ENCODE data around the gene MUC4.
"Not testable (repeated sequence)": the region's sequence is repeated elsewhere in the genome, so short reads cannot be mapped to it uniquely, and the experiment has no call there.

Gene MUC4

DNA sequence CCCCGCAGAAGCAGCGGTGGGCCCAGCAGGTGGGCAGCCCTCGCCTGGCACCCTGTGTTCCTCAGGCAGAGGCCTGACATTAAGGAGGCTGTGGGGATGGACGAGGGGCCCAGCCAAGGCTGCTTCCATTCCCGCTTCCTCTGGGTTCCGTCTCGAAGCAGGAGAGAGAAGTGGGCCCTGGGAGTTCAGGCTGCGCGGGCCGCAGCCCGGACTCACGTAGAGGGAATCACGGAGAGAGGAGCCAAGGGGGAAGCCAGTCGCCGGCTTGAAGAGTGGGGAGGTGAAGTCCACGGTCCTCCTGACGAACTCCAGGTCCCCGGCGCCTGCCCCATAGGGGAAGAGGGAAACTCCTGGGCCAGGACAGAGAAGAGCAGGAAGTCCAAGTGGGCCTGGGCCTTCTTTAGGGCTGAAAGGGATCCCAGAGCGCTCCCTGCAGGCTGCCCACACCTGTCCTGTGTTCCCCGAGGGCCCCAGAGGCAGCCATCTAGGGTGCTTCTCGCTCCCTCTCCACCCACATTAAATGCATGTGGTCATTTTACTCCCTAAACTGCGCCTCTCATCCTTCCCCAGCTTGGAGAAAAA is 37.7 kb downstream of the MUC4 start (continued):
- TF ChIP-seq, protein P1, sequence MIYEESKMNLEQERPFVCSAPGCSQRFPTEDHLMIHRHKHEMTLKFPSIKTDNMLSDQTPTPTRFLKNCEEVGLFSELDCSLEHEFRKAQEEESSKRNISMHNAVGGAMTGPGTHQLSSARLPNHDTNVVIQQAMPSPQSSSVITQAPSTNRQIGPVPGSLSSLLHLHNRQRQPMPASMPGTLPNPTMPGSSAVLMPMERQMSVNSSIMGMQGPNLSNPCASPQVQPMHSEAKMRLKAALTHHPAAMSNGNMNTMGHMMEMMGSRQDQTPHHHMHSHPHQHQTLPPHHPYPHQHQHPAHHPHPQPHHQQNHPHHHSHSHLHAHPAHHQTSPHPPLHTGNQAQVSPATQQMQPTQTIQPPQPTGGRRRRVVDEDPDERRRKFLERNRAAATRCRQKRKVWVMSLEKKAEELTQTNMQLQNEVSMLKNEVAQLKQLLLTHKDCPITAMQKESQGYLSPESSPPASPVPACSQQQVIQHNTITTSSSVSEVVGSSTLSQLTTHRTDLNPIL (CRISPR knock-in tag; IDR thresholded peaks at IDR 0.05; ENCODE audit: low read depth), result no peak

DNA sequence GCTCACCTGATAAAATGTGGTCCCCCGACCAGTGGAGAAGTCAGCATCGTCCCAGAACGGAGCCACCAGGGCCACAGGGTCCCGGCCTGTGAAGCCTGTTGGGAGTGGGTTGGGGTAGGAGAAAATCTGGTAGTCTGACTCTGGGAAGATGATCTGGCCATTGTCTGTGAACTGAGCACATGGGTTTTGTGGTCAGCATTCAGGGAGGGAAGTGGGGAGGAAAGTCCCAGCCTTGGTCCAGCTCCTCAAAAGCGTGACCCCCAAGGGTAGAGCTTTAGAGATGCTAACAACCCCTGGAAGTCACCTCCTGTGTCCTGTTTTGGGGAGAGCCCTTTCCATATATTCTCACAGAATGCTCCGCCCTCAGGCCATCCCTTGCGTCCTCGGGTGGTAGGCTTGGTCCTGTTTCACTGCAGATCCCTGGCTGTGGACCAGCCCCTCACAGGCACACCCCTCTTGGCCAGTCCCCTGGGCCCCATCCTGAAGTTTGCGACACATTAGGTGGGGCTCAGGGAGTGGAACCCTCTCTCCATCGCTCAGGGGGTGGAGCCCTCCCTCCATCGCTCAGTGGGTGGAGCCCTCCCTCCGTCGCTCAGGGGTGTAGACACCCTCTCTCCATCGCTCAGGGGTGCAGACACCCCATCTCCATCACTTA is 40.0 kb downstream of the MUC4 start:
- TF ChIP-seq ZFP3 (CRISPR knock-in tag; IDR thresholded peaks at IDR 0.05) (no peak), RARB (CRISPR knock-in tag; IDR thresholded peaks at IDR 0.05) (no peak), SNAI2 (CRISPR knock-in tag; IDR thresholded peaks at IDR 0.05) (no peak), ISL1 (CRISPR knock-in tag; IDR thresholded peaks at IDR 0.05) (no peak), TOX (CRISPR knock-in tag; IDR thresholded peaks at IDR 0.05; ENCODE audit: borderline replicate concordance) (no peak), OSR1 (CRISPR knock-in tag; IDR thresholded peaks at IDR 0.05) (no peak), PPARA (CRISPR knock-in tag; IDR thresholded peaks at IDR 0.05; ENCODE audit: borderline replicate concordance) (no peak), ZNF8 (CRISPR knock-in tag; IDR thresholded peaks at IDR 0.05) (no peak), ZNF70 (CRISPR knock-in tag; IDR thresholded peaks at IDR 0.05) (no peak), ZC3H10 (CRISPR knock-in tag; IDR thresholded peaks at IDR 0.05) (no peak)
- TF ChIP-seq, protein P2, sequence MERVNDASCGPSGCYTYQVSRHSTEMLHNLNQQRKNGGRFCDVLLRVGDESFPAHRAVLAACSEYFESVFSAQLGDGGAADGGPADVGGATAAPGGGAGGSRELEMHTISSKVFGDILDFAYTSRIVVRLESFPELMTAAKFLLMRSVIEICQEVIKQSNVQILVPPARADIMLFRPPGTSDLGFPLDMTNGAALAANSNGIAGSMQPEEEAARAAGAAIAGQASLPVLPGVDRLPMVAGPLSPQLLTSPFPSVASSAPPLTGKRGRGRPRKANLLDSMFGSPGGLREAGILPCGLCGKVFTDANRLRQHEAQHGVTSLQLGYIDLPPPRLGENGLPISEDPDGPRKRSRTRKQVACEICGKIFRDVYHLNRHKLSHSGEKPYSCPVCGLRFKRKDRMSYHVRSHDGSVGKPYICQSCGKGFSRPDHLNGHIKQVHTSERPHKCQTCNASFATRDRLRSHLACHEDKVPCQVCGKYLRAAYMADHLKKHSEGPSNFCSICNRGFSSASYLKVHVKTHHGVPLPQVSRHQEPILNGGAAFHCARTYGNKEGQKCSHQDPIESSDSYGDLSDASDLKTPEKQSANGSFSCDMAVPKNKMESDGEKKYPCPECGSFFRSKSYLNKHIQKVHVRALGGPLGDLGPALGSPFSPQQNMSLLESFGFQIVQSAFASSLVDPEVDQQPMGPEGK (CRISPR knock-in tag; IDR thresholded peaks at IDR 0.05; ENCODE audit: borderline replicate concordance), result no peak
- TF ChIP-seq, protein P3, sequence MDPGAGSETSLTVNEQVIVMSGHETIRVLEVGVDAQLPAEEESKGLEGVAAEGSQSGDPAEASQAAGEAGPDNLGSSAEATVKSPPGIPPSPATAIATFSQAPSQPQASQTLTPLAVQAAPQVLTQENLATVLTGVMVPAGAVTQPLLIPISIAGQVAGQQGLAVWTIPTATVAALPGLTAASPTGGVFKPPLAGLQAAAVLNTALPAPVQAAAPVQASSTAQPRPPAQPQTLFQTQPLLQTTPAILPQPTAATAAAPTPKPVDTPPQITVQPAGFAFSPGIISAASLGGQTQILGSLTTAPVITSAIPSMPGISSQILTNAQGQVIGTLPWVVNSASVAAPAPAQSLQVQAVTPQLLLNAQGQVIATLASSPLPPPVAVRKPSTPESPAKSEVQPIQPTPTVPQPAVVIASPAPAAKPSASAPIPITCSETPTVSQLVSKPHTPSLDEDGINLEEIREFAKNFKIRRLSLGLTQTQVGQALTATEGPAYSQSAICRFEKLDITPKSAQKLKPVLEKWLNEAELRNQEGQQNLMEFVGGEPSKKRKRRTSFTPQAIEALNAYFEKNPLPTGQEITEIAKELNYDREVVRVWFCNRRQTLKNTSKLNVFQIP (CRISPR knock-in tag; IDR thresholded peaks at IDR 0.05; ENCODE audit: borderline replicate concordance, low read depth), result no peak
- no peak for ATAC-seq

DNA sequence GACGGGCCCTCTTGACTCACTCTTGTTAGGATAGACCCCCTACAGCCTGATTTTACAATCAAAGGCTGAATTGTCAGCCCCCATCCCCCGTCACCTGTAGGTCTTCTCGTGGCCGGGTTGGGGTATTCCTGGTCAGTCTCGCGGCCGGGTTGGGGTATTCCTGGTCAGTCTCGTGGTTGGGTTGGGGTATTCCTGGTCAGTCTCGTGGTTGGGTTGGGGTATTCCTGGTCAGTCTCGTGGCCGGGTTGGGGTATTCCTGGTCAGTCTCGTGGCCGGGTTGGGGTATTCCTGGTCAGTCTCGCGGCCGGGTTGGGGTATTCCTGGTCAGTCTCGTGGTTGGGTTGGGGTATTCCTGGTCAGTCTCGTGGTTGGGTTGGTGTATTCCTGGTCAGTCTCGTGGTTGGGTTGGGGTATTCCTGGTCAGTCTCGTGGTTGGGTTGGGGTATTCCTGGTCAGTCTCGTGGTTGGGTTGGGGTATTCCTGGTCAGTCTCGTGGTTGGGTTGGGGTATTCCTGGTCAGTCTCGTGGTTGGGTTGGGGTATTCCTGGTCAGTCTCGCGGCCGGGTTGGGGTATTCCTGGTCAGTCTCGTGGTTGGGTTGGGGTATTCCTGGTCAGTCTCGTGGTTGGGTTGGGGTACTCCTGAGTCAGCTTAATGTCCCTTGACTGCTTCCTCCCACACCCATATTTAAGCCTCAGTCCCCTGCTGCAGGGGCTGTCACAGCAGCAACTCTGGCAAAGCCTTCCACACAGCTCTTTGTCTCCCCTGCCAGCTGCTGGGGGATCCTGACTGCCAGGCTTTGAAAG is 40.7 kb downstream of the MUC4 start:
- not testable (repeated sequence) for ATAC-seq

DNA sequence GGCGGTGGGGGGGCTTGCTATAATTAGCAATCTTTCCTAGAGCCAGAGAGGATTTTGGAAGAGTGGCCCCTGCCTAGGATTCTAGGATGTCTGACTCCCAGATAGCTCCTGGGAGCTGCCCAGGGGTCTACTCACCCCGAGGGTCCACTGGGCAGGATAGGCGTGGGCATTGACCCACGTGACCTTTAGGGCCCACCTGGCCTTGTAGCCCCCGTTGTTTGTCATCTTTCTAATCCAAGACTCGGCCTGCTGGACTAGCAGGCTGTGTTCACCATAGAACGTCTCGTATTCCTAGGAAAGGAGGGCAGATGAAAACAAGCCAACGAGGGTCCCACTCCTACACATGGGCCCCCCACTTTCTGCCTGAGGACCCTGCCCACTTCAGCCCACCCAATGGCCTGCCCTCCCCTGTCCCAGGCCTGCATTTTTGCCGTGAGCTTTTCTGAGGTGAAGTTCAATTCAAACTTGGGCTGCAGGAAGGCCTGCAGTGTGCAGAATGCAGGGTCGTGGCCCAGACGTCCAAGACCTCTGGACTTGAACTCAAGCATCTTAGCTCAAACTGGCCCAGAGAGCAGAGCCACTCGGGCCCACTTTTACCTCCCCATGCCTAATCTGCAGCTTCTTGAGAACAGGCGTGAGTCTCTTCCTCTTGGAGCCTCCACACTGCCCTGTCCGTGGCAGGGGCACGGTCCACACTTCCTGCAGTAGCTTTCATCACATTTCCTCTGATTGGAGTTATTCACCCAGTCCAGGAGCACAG is 41.5 kb downstream of the MUC4 start:
- ATAC-seq, result no peak
- TF ChIP-seq OSR1 (CRISPR knock-in tag; IDR thresholded peaks at IDR 0.05) (no peak), ARNTL (CRISPR knock-in tag; IDR thresholded peaks at IDR 0.05; ENCODE audit: borderline replicate concordance, low read depth) (no peak), ZNF70 (CRISPR knock-in tag; IDR thresholded peaks at IDR 0.05) (no peak), PPARA (CRISPR knock-in tag; IDR thresholded peaks at IDR 0.05; ENCODE audit: borderline replicate concordance) (no peak), ZNF565 (CRISPR knock-in tag; conservative IDR thresholded peaks at IDR 0.05; ENCODE audit: low read depth) (no peak), GLIS3 (CRISPR knock-in tag; IDR thresholded peaks at IDR 0.05) (no peak), SNAI2 (CRISPR knock-in tag; IDR thresholded peaks at IDR 0.05) (no peak), ZFP30 (CRISPR knock-in tag; IDR thresholded peaks at IDR 0.05) (no peak), ISL1 (CRISPR knock-in tag; IDR thresholded peaks at IDR 0.05) (no peak), ZC3H10 (CRISPR knock-in tag; IDR thresholded peaks at IDR 0.05) (no peak), TOX (CRISPR knock-in tag; IDR thresholded peaks at IDR 0.05; ENCODE audit: borderline replicate concordance) (no peak), BACH2 (CRISPR knock-in tag; IDR thresholded peaks at IDR 0.05; ENCODE audit: borderline replicate concordance) (no peak), ESRRG (CRISPR knock-in tag; IDR thresholded peaks at IDR 0.05) (no peak)
- TF ChIP-seq, protein P3 (CRISPR knock-in tag; IDR thresholded peaks at IDR 0.05; ENCODE audit: borderline replicate concordance, low read depth), result no peak
- TF ChIP-seq, protein P4, sequence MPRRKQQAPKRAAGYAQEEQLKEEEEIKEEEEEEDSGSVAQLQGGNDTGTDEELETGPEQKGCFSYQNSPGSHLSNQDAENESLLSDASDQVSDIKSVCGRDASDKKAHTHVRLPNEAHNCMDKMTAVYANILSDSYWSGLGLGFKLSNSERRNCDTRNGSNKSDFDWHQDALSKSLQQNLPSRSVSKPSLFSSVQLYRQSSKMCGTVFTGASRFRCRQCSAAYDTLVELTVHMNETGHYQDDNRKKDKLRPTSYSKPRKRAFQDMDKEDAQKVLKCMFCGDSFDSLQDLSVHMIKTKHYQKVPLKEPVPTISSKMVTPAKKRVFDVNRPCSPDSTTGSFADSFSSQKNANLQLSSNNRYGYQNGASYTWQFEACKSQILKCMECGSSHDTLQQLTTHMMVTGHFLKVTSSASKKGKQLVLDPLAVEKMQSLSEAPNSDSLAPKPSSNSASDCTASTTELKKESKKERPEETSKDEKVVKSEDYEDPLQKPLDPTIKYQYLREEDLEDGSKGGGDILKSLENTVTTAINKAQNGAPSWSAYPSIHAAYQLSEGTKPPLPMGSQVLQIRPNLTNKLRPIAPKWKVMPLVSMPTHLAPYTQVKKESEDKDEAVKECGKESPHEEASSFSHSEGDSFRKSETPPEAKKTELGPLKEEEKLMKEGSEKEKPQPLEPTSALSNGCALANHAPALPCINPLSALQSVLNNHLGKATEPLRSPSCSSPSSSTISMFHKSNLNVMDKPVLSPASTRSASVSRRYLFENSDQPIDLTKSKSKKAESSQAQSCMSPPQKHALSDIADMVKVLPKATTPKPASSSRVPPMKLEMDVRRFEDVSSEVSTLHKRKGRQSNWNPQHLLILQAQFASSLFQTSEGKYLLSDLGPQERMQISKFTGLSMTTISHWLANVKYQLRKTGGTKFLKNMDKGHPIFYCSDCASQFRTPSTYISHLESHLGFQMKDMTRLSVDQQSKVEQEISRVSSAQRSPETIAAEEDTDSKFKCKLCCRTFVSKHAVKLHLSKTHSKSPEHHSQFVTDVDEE (CRISPR knock-in tag; IDR thresholded peaks at IDR 0.05), result no peak
- TF ChIP-seq, protein P2 (CRISPR knock-in tag; IDR thresholded peaks at IDR 0.05; ENCODE audit: borderline replicate concordance), result no peak
